HG02840 (cell line): Measurements from ENCODE around the gene ALK.

Experiments used
- ATAC-seq: cut with Tn5 transposase; IDR thresholded peaks from one replicate; pipeline ENCODE4 v1.9.1; 2021; ENCODE audit warnings: mild to moderate bottlenecking, moderate library complexity, moderate number of reproducible peaks; ENCODE audit not compliant: unreplicated experiment, low FRiP score

Gene ALK

DNA sequence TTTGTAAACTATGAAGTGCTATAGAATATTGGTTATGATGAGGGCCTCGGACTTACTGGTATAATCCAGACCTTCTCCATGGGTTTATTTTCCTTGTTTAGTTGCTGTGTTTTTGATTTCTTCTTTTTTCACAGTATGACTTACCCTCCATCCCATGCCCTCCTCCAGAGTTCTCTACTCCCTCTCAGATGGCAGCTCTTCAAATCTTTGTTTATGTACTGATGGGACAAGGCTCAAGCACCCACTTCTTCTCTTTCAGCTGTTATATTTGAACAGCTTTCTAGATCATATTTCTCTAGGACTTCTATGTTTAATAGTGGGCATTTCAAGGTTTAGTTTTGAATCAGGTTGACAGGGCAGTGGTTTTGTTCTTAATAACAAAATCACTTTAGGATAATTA, 762.3 kb downstream of the ALK start:
- no peak for ATAC-seq

GRCh38 chr2:29157131-29157530, 764.3 kb downstream of the ALK start:
- no peak for ATAC-seq

DNA sequence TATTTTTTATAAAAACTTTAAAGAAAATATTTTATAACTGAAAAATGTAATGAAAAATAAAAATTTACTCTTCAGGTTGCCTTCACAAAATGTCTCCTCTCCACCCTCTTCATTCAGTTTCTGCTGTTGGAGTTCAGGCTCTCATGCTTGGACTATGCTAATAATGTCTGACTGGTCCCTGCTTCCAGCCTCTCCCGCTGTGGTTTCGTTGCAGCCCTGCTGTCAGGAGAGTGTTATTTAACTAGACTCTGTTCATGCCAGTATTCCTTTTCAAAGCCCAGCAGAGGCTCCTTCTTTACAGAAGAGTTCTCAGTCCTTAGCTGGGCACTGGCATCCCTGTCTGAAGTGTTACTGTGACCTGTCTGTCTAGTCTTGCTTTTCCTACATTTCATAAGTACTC, 765.8 kb downstream of the ALK start:
- no peak for ATAC-seq

DNA sequence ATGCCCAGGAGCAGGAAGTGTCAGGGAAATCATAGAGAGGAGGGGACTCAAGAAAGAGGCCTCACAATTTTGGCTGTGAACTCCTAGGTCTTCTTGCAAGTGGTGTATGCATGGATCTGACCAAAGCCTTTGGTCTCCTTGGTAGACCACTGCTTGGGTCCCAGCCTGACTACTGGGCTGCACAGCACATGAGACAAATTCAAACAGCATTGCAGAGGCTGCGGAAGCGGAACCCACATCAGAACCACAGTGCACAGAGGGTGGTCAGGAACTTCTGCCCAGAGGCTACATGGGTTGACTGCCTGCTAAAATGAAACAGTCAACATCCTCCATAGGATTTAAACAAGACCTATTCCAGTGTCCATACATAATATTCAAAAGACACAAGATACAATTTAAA, 766.8 kb downstream of the ALK start:
- no peak for ATAC-seq

- ATAC-seq: no peak
Observed at GRCh38 chr2:29147963-29148362, 773.4 kb downstream of the ALK start.

DNA sequence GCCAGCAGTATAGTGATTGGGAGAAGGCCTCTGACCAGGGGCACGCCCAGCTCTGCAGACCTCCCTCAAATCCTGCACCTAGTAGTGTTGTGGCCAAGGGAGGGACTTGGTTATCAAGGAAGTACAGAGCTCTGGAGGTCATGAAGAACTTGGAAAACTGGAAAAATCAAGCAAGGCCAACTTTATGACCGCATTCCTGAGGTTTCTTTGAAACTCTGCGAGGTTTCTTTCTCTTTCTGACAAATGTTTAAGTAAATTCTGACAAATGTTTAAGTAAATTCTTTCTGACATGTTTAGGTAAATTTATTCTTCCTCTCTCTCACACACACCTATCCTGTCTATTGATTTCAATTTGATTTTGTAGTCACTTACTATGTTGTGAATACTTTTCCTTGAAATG, 775.2 kb downstream of the ALK start:
- no peak for ATAC-seq

DNA sequence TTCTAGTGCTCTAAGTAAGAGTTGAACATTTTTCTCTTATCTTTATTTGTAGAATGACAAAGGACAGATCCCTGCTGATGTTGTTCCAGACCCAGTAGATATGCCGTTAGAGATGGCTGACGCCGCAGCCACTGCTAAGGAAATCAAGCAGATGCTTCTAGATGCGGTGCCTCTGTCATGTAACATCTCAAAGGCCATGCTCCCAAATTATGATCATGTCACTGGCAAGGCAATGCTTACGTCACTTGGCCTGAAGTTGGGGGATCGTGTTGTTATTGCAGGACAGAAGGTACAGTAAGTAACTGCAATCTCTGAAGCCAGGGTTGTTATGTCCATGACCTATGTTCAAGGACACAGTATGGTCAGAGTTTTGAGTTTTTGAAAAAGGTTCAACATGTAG, 777.7 kb downstream of the ALK start:
- no peak for ATAC-seq
